Muscle of leg (tissue), 11 donors: Measurements from ENCODE around the gene SFXN4. TPM values are rescaled to one million over a fixed set of nuclear protein-coding genes. Genes with fewer than 3 reads are reported as not detected.
"Not testable (repeated sequence)": the region's sequence is repeated elsewhere in the genome, so short reads cannot be mapped to it uniquely, and the experiment has no call there.

Source experiments
- DNase-seq: peaks from one replicate; pipeline ENCODE4 v3.0.0; 2013
- H3K27ac ChIP-seq: one replicate; pipeline ENCODE4 v1.5.1; 2013; ENCODE audit warnings: mild to moderate bottlenecking, low read length, control low read depth
- H3K27me3 ChIP-seq: one replicate; pipeline ENCODE4 v1.6.1; 2013; ENCODE audit warnings: low read length; ENCODE audit not compliant: control insufficient read depth, insufficient read depth
- H3K36me3 ChIP-seq: one replicate; pipeline ENCODE4 v1.6.1; 2013; ENCODE audit warnings: low read length; ENCODE audit not compliant: control insufficient read depth, insufficient read depth
- H3K4me1 ChIP-seq: one replicate; pipeline ENCODE4 v1.6.1; 2013; ENCODE audit warnings: low read length; ENCODE audit not compliant: control insufficient read depth, insufficient read depth
- H3K4me3 ChIP-seq: one replicate; pipeline ENCODE4 v1.5.1; 2013; ENCODE audit warnings: low read length, control low read depth
- H3K9me3 ChIP-seq: replicated peaks from 2 replicates; pipeline ENCODE4 v1.6.1; 2013; ENCODE audit warnings: low read depth, low read length; ENCODE audit not compliant: control insufficient read depth
- WGBS: methylation state at CpG from one replicate; pipeline ENCODE4 v1.1.5; 2013; ENCODE audit warnings: missing lambda C conversion rate; ENCODE audit not compliant: insufficient coverage; 5-methylcytosine and 5-hydroxymethylcytosine counted together
- polyA plus RNA-seq, 8 donors: library from polyadenylated mRNA; unstranded; fragments of 120-200 nt; gene quantifications; one replicate each; pipeline versions ENCODE4 v1.2.1 to v1.2.3, GENCODE V29; 2013; ENCODE audit warnings: inconsistent platforms in 1 of 8, low replicate concordance in 1 of 8; ENCODE audit not compliant: insufficient read length in 8 of 8, insufficient read depth in 1 of 8
- total RNA-seq: library from RNA; stranded (reverse); fragments of 120-200 nt; gene quantifications from one replicate; pipeline ENCODE4 v1.2.4, GENCODE V29; 2013

Gene SFXN4
- total and polyA plus RNA-seq, 9 donors: 18.6 to 29.7 (median 20.5) TPM

DNA sequence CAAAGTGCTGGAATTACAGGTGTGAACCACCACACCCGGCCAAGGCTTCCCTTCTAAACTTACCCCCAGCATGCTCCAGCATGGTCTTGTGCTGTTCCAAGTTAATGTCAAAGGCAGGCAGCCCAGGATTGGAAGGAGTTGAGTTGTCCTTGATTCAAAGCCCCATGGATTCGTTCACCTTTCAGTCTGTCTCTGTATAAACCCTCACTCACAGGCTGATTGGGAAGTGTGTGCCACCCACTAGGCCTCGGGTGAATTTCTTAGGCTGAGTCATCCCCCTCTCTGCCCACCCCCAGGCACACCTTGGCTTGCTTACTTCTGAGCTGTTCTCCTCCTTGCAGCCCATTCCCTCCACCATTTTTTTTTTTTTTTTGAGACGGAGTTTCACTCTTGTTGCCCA, 26.4 kb upstream of the SFXN4 start:
- no peaks in the 10 kb centered on the region for H3K27me3 ChIP-seq
- H3K36me3 ChIP-seq: no peaks in the 10 kb centered on the region
- H3K4me3 ChIP-seq: no peak overlapping the region
- no peak for DNase-seq
- no peak overlapping the region for H3K27ac ChIP-seq
- H3K9me3 ChIP-seq: no peaks in the 10 kb centered on the region
- WGBS: 81% methylated on average over 2 of the region's 4 CpGs
- no peaks in the 10 kb centered on the region for H3K4me1 ChIP-seq

DNA sequence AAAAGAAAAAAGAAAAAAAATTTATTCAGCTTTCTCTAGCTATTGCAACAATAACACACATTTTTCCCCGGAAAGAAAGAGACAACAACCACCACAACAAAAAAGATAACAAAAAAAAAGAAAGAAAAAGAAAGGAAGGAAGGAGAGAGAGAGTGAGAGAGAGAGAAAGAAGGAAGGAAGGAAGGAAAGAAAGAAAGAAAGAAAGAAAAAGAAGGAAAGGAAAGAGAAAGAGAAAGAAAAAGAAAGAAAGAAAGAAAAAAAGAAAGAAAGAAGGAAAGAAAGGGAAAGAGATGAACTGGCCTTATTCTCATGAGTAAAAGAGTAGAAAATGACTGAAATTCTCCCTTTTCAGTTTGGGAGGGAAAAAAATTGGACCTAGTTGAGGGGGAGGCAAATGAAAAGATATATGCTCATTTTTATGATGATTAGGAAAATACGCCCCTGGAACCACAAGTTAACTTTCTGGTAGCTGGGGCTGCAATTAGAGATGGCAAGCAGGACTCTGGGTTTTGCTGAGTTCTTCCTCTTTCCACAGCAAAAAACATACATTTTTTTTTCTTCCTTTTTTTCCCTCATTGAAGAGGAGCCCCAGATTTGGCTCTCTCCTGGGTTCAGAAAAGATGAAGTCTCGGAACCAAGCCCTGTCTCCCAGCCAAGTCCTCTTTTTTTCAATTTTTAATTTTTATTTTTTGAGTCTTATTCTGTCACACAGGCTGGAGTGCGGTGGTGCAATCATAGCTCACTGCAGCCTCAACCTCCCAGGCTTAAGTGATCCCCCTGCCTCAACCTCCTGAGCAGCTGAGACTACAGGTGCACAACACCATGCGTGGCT, 25.7 kb upstream of the SFXN4 start:
- no peak for DNase-seq
- WGBS: no CpG with 5 or more reads among the region's 5 CpGs
- no peaks in the 10 kb centered on the region for H3K36me3 ChIP-seq

DNA sequence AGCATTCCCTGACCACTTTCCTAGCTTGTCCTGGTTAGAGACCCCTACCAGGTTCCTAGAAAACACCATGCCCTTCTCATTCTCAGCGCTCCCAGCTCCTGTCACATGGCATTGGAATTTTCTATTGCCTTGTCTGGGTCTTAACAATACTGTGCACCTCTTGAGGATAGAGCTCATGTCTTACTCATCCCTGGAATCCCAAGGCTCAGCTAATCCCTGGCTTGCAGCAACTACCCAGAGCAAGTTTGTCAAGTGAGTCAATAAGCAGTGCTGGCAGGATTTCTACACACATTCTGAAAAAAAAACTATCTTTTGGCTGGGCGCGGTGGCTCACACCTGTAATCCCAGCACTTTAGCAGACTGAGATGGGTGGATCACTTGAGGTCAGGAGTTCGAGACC, 24.8 kb upstream of the SFXN4 start:
- H3K9me3 ChIP-seq: no peaks in the 10 kb centered on the region
- H3K4me3 ChIP-seq: no peak overlapping the region
- H3K27ac ChIP-seq: no peak overlapping the region
- WGBS: 82% methylated on average over 1 of the region's 4 CpGs
- H3K4me1 ChIP-seq: no peaks in the 10 kb centered on the region
- no peaks in the 10 kb centered on the region for H3K27me3 ChIP-seq
- DNase-seq: no peak
- H3K36me3 ChIP-seq: no peaks in the 10 kb centered on the region

More for the DNA sequence above, 25.7 kb upstream of the SFXN4 start:
- Histone ChIP-seq H3K27me3 (no peaks in the 10 kb centered on the region), H3K9me3 (no peaks in the 10 kb centered on the region), H3K4me1 (no peaks in the 10 kb centered on the region), H3K27ac (no peak overlapping the region), H3K4me3 (no peak overlapping the region)

DNA sequence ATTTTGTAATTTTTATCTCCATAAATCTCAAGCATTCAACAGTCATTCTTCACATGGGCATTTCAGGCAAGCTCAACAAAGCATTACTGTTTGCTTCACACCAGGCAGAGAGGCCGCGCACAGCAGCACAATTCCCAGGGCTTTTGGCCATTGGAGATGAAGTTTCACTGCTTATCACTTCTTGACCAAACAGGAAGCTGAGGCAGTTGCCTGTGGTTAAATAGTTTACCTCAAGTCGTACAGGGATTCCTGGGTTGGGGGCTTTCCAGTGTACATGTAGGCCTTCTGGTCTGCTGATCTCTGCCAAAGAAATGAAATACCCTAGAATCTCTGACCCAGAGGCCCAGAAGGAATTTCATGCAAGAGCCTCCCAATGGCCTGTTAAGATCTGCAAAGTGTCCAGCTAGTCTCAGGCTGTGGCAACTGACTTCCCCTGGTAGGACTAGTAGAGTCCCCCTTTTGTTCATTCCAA, 24.3 kb upstream of the SFXN4 start:
- H3K27me3 ChIP-seq: no peaks in the 10 kb centered on the region
- no peak for DNase-seq
- no peaks in the 10 kb centered on the region for H3K9me3 ChIP-seq
- WGBS: 41% methylated on average over 2 of the region's 3 CpGs
- H3K27ac ChIP-seq: no peak overlapping the region
- H3K36me3 ChIP-seq: no peaks in the 10 kb centered on the region
- H3K4me3 ChIP-seq: no peak overlapping the region
- no peaks in the 10 kb centered on the region for H3K4me1 ChIP-seq

DNA sequence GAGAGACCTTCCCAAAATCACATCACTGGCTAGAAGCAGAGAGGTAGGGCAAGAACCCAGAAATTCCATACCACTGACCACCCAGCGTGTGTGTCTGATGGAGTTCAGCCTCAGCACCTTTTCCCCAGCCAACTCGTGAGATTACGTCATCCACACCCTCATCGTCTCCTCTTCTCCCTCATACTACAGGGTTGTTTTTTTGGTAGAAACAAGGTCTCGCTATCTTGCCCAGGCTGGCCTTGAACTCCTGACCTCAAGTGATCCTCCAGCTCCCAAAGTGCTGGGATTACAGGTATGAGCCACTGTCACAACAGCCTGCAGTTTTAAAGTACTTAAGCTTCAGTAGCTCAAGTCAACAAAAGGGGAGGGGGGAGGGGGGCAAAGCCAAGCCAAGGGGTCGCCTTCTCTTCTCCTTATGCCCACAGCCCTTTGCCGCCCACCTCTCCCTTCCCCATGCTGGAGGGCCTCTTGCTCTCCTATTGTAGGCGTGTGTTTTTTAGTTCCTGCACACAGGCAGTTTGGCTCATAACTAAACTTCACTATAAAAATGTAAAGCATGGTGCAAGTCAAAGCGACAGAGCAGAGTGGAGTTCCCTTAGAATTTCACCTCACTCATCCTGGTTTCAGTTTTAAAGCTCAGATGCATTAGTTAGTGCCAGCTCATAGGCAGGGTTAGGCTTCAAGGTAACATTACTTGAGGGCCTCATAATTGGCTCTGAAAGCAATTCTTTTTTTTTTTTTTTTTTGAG, 18.3 kb upstream of the SFXN4 start:
- no peaks in the 10 kb centered on the region for H3K9me3 ChIP-seq
- H3K27ac ChIP-seq: no peak overlapping the region
- DNase-seq: no peak
- WGBS: 40% methylated on average over 1 of the region's 9 CpGs
- H3K36me3 ChIP-seq: no peaks in the 10 kb centered on the region
- peaks cover 6% of the 10 kb centered on the region for H3K4me1 ChIP-seq
- H3K4me3 ChIP-seq: no peak overlapping the region
- no peaks in the 10 kb centered on the region for H3K27me3 ChIP-seq

DNA sequence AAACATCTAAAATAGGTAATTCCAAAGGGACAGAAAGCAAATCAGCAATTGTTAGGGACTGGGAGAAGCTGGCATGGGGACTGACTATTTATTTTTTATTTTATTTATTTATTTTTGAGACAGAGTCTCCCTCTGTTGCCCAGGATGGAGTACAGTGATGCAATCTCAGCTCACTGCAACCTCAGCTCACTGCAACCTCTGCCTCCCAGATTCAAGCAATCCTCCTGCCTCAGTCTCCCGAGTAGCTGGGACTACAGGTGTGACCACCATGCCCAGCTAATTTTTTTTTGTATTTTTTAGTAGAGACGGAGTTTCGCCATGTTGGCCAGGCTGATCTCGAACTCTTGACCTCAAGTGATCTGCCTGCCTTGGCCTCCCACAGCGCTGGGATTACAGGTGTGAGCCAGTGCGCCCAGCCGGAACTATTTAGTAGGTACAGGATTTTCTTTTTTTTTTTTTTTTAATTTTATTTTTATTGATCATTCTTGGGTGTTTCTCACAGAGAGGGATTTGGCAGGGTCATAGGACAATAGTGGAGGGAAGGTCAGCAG, 15.4 kb upstream of the SFXN4 start:
- H3K27ac ChIP-seq, H3K36me3 ChIP-seq, H3K4me3 ChIP-seq, H3K27me3 ChIP-seq, H3K9me3 ChIP-seq, DNase-seq: not testable (repeated sequence)
- no CpG with 5 or more reads among the region's 7 CpGs for WGBS
- peaks cover 20% of the 10 kb centered on the region for H3K4me1 ChIP-seq

DNA sequence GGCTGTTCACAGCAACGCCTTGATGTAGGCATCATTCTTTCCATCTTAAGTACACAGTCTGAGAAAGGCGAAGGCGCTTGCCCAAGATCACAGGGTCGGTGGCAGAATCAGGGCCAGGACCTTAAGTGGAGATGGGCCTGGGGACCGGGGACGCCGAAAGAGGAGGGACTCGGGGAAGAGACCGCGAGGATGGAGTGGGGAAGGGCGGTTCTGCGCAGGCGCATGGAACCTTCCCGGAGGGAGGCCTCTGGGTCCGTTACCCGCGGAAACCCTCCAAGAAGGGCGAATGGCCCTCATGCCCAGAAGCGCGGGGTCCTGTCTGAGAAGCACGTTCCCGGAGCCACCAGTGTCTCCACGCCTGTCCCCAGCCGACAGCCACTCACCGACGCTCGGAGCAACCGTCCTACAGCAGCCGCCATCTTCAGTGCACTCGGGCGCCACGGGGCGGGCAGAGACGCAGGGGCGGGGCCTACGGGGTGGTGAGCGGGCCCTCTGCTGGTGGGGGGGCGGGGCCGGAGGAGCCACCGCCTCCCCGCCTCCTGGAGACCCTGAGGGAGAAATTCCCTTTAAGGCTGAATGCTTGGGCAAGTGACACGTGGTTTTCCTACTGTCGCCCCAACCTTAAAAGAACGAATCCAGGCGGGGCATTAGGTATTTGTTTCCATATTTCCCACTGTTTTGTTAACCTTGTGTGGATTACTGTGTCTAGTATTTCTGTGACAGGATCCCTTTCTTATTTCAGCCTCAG, 13.0 kb upstream of the SFXN4 start, which contains the start of gene PRDX3:
Gene PRDX3, minus strand, starts transcription at position 441 of the 748 bp plus-strand sequence. Its CDS starts 22 bp downstream, at position 419.
- WGBS: under 1% methylated on average over 37 of the region's 45 CpGs
- H3K9me3 ChIP-seq: no peaks in the 10 kb centered on the region
- peaks cover 20% of the 10 kb centered on the region for H3K4me1 ChIP-seq
- H3K27me3 ChIP-seq: no peaks in the 10 kb centered on the region
- peaks cover 14% of the 10 kb centered on the region for H3K36me3 ChIP-seq
- H3K27ac ChIP-seq: peak within 1 kb of the TSS; percentile 99
- peak; percentile 96 for DNase-seq
- H3K4me3 ChIP-seq: peak within 1 kb of the TSS; percentile 97

DNA sequence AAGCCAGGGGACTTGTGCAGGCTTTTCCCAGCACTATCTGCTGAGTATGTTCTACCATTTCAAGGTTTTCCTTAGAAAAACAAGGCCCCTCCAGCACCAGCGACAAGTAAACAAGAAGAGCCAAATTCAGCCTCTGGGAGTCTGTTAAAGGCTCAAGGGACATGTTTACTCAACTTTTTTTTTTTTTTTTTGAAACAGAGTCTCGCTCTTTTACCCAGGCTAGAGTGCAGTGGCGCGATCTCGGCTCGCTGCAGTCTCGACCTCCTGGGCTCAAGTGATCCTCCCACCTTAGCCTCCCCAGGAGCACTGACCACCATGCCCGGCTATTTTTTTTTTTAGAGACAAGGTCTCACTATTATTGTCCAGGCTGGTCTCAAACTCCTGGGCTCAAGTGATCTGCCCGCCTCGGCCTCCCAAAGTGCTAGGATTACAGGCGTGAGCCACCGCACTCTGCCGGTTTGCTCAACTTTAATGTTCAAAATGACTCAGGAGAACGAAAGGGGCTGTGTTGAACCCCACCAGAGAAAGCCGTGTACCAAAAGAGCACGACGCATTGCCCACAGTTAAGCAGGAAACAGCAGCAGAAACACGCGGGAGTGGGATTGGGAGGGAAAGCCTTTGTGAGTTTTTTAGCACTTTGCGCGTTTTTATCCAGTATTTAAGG, 12.3 kb upstream of the SFXN4 start:
- H3K4me1 ChIP-seq: peaks cover 20% of the 10 kb centered on the region
- DNase-seq: no peak
- H3K9me3 ChIP-seq: no peaks in the 10 kb centered on the region
- peak overlapping the region; percentile 99 for H3K27ac ChIP-seq
- WGBS: 21% methylated on average over 20 of the region's 21 CpGs
- peaks cover 17% of the 10 kb centered on the region for H3K36me3 ChIP-seq
- H3K4me3 ChIP-seq: peak overlapping the region; percentile 97
- H3K27me3 ChIP-seq: no peaks in the 10 kb centered on the region

DNA sequence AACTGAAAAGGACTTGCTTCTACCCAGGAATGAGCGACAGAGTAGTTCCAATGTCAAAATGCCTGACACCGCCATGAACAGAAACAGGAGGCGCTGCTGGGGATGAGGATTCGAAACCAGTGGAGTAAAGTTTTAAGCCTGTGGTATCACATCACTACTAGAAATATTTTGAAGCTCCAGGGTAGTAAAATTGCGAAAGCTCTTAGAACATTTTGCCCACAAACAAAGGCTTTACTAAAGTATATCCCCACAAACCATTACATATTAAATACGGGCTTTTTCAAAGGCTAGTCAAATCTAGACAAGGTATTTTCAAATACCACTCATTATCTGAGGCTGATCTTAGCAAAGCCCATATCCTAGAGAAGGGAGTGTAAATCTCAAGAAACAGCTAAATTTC, 10.7 kb upstream of the SFXN4 start:
- no peaks in the 10 kb centered on the region for H3K27me3 ChIP-seq
- no peak for DNase-seq
- H3K4me3 ChIP-seq: no peak overlapping the region
- no peaks in the 10 kb centered on the region for H3K9me3 ChIP-seq
- no peak overlapping the region for H3K27ac ChIP-seq
- WGBS: no CpG with 5 or more reads among the region's 6 CpGs
- peaks cover 33% of the 10 kb centered on the region for H3K36me3 ChIP-seq
- peaks cover 20% of the 10 kb centered on the region for H3K4me1 ChIP-seq
